ENCODE data around the gene NRL. TPM values are rescaled to one million over a fixed set of nuclear protein-coding genes. Genes with fewer than 3 reads are reported as not detected.

Gene NRL
- total and polyA plus RNA-seq, 10 of the 15 experiments (the other 5 are each of a cell fraction or from before 2014, with no cell fraction given), result 0.11 to 4.4 (median 2.2) TPM

- TF ChIP-seq RELB (IDR thresholded peaks at IDR 0.05; ENCODE audit: low read depth), result no peak
Observed at GRCh38 chr14:24058951-24059475, 55.7 kb downstream of the NRL start (continued).

- Histone ChIP-seq H3K4me2 (ENCODE audit: control insufficient read depth, insufficient read depth) (no peak overlapping the region), H3K27ac (ENCODE audit: control insufficient read depth, insufficient read depth) (no peak overlapping the region), H4K20me1 (ENCODE audit: control insufficient read depth, insufficient read depth) (no peaks in the 10 kb centered on the region), H3K4me1 (ENCODE audit: control insufficient read depth, insufficient read depth, low read length) (no peaks in the 10 kb centered on the region), H3K9me3 (replicated peaks; ENCODE audit: control insufficient read depth, insufficient read depth, low read length) (no peaks in the 10 kb centered on the region), H3K36me3 (ENCODE audit: control insufficient read depth in 2 of 2, insufficient read depth in 2 of 2, low read length in 1 of 2) (no peaks in the 10 kb centered on the region), H3K4me3 (no peak overlapping the region), H3K9ac (ENCODE audit: control insufficient read depth, insufficient read depth, low read length) (no peak overlapping the region), H3K79me2 (ENCODE audit: control insufficient read depth, insufficient read depth, low read length) (no peaks in the 10 kb centered on the region), H3K27me3 (replicated peaks in 1 of 2; ENCODE audit: control insufficient read depth in 2 of 2, insufficient read depth in 2 of 2, low read length in 1 of 2) (no peaks in the 10 kb centered on the region; a peak in 1 of 4 replicates), H2AFZ (ENCODE audit: control insufficient read depth, low read depth, low read length) (no peak overlapping the region)
- CTCF ChIA-PET, result interaction anchor here (0.5 to 6.3 kb wide), 26 partner anchors 8 to 275 kb away, joined by 3 to 197 read pairs (median 5); partner anchors contain the start of genes DCAF11, EMC9, IRF9 and NRL
- FAIRE-seq, result peak; percentile 93
- no TSS peak for BruUV-seq (replicated peaks)
- in situ Hi-C loops (cut with MboI) (loop anchor here (5.0 kb wide), 1 partner anchor 34 kb away; the partner anchor contains the start of gene PCK2), intact Hi-C loops (cut with micrococcal nuclease; ENCODE audit: unreplicated experiment) (loop anchor here (1.0 kb wide), 3 partner anchors 32 to 103 kb away; partner anchors contain the start of gene IRF9)
- RAD21 ChIA-PET (ENCODE audit: unreplicated experiment), result interaction anchor here (1.0 to 7.2 kb wide), 16 partner anchors 15 to 275 kb away, joined by 3 to 140 read pairs (median 8); partner anchors contain the start of genes CIDEB, DCAF11, IPO4 and IRF9
- WGBS (ENCODE audit: insufficient coverage, insufficient replicate concordance, low lambda C conversion rate, missing lambda C conversion rate), result 66% methylated on average over 7 of the region's 7 CpGs
- DNase-seq (ENCODE audit: low read depth, low spot score), result no peak
- SMC1A ChIA-PET (ENCODE audit: uncharacterized antibody, unreplicated experiment), result interaction anchor here (0.8 to 4.3 kb wide), 21 partner anchors 12 to 470 kb away, joined by 3 to 122 read pairs (median 4); partner anchors contain the start of genes DCAF11, IRF9 and NRL
- POLR2A ChIA-PET, result interaction anchor here (0.5 to 2.6 kb wide), 13 partner anchors 22 to 239 kb away, joined by 3 to 18 read pairs (median 5); partner anchors contain the start of genes DCAF11, EMC9, IRF9 and NRL
- peak; percentile 86 for ATAC-seq
- TF ChIP-seq TCF7 (IDR thresholded peaks at IDR 0.05; ENCODE audit: borderline replicate concordance) (no peak), KAT2A (conservative IDR thresholded peaks at IDR 0.05; ENCODE audit: control insufficient read depth, low read depth, low read length) (no peak), GABPA (IDR thresholded peaks at IDR 0.05; ENCODE audit: low read depth) (no peak), YY1 (IDR thresholded peaks at IDR 0.05; ENCODE audit: low read depth, low read length) (peak; percentile 55; the same call in 1 of the 2 replicates), SMC3 (IDR thresholded peaks at IDR 0.05; ENCODE audit: borderline replicate concordance, low read length) (peak; percentile 92), RAD21 (IDR thresholded peaks at IDR 0.05; ENCODE audit: insufficient read depth, low read depth, low read length) (peak; percentile 94), CTCF (IDR thresholded peaks at IDR 0.05 in 2 of 3, conservative IDR thresholded peaks at IDR 0.05 in 1 of 3; ENCODE audit: control insufficient read depth in 2 of 3, extremely low read depth in 1 of 3, insufficient read depth in 1 of 3, low read depth in 3 of 3, low read length in 3 of 3) (peak; percentile 66 to 85 (median 80)), IKZF1 (conservative IDR thresholded peaks at IDR 0.05) (peak; percentile 38; the same call in 1 of the 2 replicates), RB1 (IDR thresholded peaks at IDR 0.05; ENCODE audit: borderline replicate concordance) (0 out of 2 replicates have a peak, but pooled peaks have one; percentile 37), TARDBP (IDR thresholded peaks at IDR 0.05; ENCODE audit: borderline replicate concordance) (no peak), ZNF592 (IDR thresholded peaks at IDR 0.05) (0 out of 2 replicates have a peak, but pooled peaks have one; percentile 35)
Observed at GRCh38 chr14:24058260-24058950, 56.3 kb downstream of the NRL start.

Data from GM12878 (cell line).